GM23338 (cell line): ENCODE measurements around the gene FNDC3B. TPM values are rescaled to one million over a fixed set of nuclear protein-coding genes. Genes with fewer than 3 reads are reported as not detected.

Experiments used
- ATAC-seq: fragments of 200-7000 bp; cut with Tn5 transposase; 3 replicates; pipeline ENCODE4 v1.9.1; 2020
- DNase-seq: peaks from one replicate; pipeline ENCODE4 v3.0.0-alpha.2; 2015; ENCODE audit warnings: low spot score
- H2AFZ ChIP-seq: fragments of 200-600 bp; sonication (generic); 2 replicates; pipeline ENCODE4 v1.8.0; 2016; ENCODE audit warnings: antibody characterized with exemption, mild to moderate bottlenecking, moderate library complexity
- H3F3A ChIP-seq: fragments of 200-600 bp; sonication (generic); replicated peaks from 2 replicates; pipeline ENCODE4 v1.8.0; 2017; ENCODE audit warnings: antibody characterized with exemption, mixed run types, low read depth
- H3K27ac ChIP-seq: fragments of 200-600 bp; sonication (generic); 2 replicates; pipeline ENCODE4 v1.6.1; 2016; ENCODE audit warnings: low read depth
- H3K27me3 ChIP-seq: fragments of 200-600 bp; sonication (generic); 2 replicates; pipeline ENCODE4 v1.8.0; 2016; ENCODE audit warnings: mild to moderate bottlenecking, mixed run types, moderate library complexity; ENCODE audit not compliant: insufficient read depth
- H3K36me3 ChIP-seq: fragments of 200-600 bp; sonication (generic); 2 replicates; pipeline ENCODE4 v1.8.0; 2016; ENCODE audit warnings: mild to moderate bottlenecking; ENCODE audit not compliant: insufficient read depth
- H3K4me1 ChIP-seq: fragments of 200-600 bp; sonication (generic); 2 replicates; pipeline ENCODE4 v1.8.0; 2016; ENCODE audit warnings: mild to moderate bottlenecking, moderate library complexity; ENCODE audit not compliant: insufficient read depth
- H3K4me2 ChIP-seq: fragments of 200-600 bp; sonication (generic); 2 replicates; pipeline ENCODE4 v1.7.1; 2017; ENCODE audit warnings: mixed run types
- H3K4me3 ChIP-seq: fragments of 200-600 bp; sonication (generic); 2 replicates; pipeline ENCODE4 v1.6.1; 2016; ENCODE audit warnings: mixed run types
- H3K79me2 ChIP-seq: fragments of 200-600 bp; sonication (generic); replicated peaks from 2 replicates; pipeline ENCODE4 v1.8.0; 2017; ENCODE audit warnings: mild to moderate bottlenecking; ENCODE audit not compliant: insufficient read depth
- H3K9me2 ChIP-seq: fragments of 200-600 bp; sonication (generic); 2 replicates; pipeline ENCODE4 v1.8.0; 2017; ENCODE audit not compliant: insufficient read depth
- H4K20me1 ChIP-seq: fragments of 200-600 bp; sonication (generic); replicated peaks from 2 replicates; pipeline ENCODE4 v1.8.0; 2017; ENCODE audit warnings: mild to moderate bottlenecking; ENCODE audit not compliant: insufficient read depth
- H3K27ac Mint-ChIP-seq: 2 replicates; pipeline ENCODE4 v1.8.0; 2020; ENCODE audit warnings: inconsistent platforms, mild to moderate bottlenecking, moderate library complexity, mixed read lengths
- H3K27me3 Mint-ChIP-seq: 3 replicates; pipeline ENCODE4 v1.8.0; 2022; ENCODE audit warnings: low read depth, mild to moderate bottlenecking, moderate library complexity, mixed read lengths, inconsistent platforms; ENCODE audit not compliant: insufficient read depth, poor library complexity
- H3K36me3 Mint-ChIP-seq: 3 replicates; pipeline ENCODE4 v1.8.0; 2021; ENCODE audit warnings: low read depth, mild to moderate bottlenecking, inconsistent platforms, moderate library complexity, mixed read lengths
- H3K4me1 Mint-ChIP-seq: 3 replicates; pipeline ENCODE4 v1.8.0; 2020; ENCODE audit warnings: mild to moderate bottlenecking, inconsistent platforms, mixed read lengths
- H3K4me3 Mint-ChIP-seq: 3 replicates; pipeline ENCODE4 v1.8.0; 2021; ENCODE audit warnings: moderate library complexity, mild to moderate bottlenecking, inconsistent platforms, mixed read lengths
- H3K9me3 Mint-ChIP-seq: 3 replicates; pipeline ENCODE4 v1.8.0; 2020; ENCODE audit warnings: moderate library complexity, mild to moderate bottlenecking, inconsistent platforms, mixed read lengths
- CREB1 ChIP-seq: fragments of 250-450 bp; sonication (Bioruptor Pico); IDR thresholded peaks from 2 replicates; pipeline ENCODE4 v1.5.0; 2020; ENCODE audit warnings: low read depth, mild to moderate bottlenecking, moderate library complexity
- CTCF ChIP-seq, 2 experiments: fragments of 200-600 bp in 1 of 2; sonication (generic) in 1 of 2; conservative IDR thresholded peaks; 2 replicates each; pipeline versions ENCODE4 v1.5.1 to v1.6.1; 2016 to 2017; ENCODE audit warnings: antibody characterized with exemption in 2 of 2, low read depth in 2 of 2, mild to moderate bottlenecking in 2 of 2, moderate library complexity in 1 of 2
- ETS1 ChIP-seq: IDR thresholded peaks from 2 replicates; pipeline ENCODE4 v1.6.1; 2016; ENCODE audit warnings: antibody characterized with exemption
- EZH2 ChIP-seq: fragments of 200-600 bp; sonication (generic); IDR thresholded peaks from one replicate; pipeline ENCODE4 v1.8.0; 2017; ENCODE audit warnings: antibody characterized with exemption, mild to moderate bottlenecking, low read depth; ENCODE audit not compliant: unreplicated experiment
- EZH2phosphoT487 ChIP-seq: fragments of 200-600 bp; sonication (generic); IDR thresholded peaks from one replicate; pipeline ENCODE4 v1.8.1; 2018; ENCODE audit warnings: antibody characterized with exemption; ENCODE audit not compliant: unreplicated experiment
- JUNB ChIP-seq: IDR thresholded peaks from one replicate; pipeline ENCODE4 v1.6.1; 2016; ENCODE audit warnings: antibody characterized with exemption; ENCODE audit not compliant: unreplicated experiment
- NANOG ChIP-seq: IDR thresholded peaks from 2 replicates; pipeline ENCODE4 v1.6.1; 2016; ENCODE audit warnings: antibody characterized with exemption, borderline replicate concordance
- REST ChIP-seq: IDR thresholded peaks from one replicate; pipeline ENCODE4 v1.6.1; 2018; ENCODE audit warnings: antibody characterized with exemption; ENCODE audit not compliant: unreplicated experiment
- STAT1 ChIP-seq: IDR thresholded peaks from one replicate; pipeline ENCODE4 v1.6.1; 2016; ENCODE audit warnings: antibody characterized with exemption; ENCODE audit not compliant: unreplicated experiment
- ZNF331 ChIP-seq: fragments of 250-450 bp; sonication (Bioruptor Pico); IDR thresholded peaks from 2 replicates; pipeline ENCODE4 v1.5.0; 2020; ENCODE audit warnings: low read depth, mild to moderate bottlenecking, moderate library complexity
- polyA plus RNA-seq: library from polyadenylated mRNA; unstranded; fragments of >200 nt; fragmentation: Nextera tagmentation; extraction: Ambion mirVana; gene quantifications from 2 replicates; pipeline ENCODE4 v1.2.1, GENCODE V29; 2016
- total RNA-seq: library from RNA; depleted of rRNA; stranded (reverse); fragments of >200 nt; shearing (Covaris generic); gene quantifications from 2 replicates; pipeline ENCODE4 v1.2.3, GENCODE V29; 2014

FNDC3B gene
- total and polyA plus RNA-seq, 2 experiments from 2014 or later: 19.1 to 55.4 TPM

GRCh38 chr3:172359231-172359630, 319.9 kb downstream of the FNDC3B start:
- no peaks in the 10 kb centered on the region for H4K20me1 ChIP-seq
- no peak overlapping the region for H2AFZ ChIP-seq
- DNase-seq: peak; percentile 10
- H3K4me3 Mint-ChIP-seq: no peak overlapping the region
- H3K4me2 ChIP-seq: no peak overlapping the region
- no peaks in the 10 kb centered on the region for H3K79me2 ChIP-seq
- H3K9me3 Mint-ChIP-seq: no peaks in the 10 kb centered on the region
- H3K27ac Mint-ChIP-seq: no peak overlapping the region
- peaks cover 1% of the 10 kb centered on the region for H3K27me3 Mint-ChIP-seq
- peaks cover 28% of the 10 kb centered on the region for H3K36me3 Mint-ChIP-seq
- no peaks in the 10 kb centered on the region for H3K27me3 ChIP-seq
- no peaks in the 10 kb centered on the region for H3K36me3 ChIP-seq
- TF ChIP-seq ZNF331 (no peak), EZH2 (no peak), CTCF (conservative IDR thresholded peaks at IDR 0.05; ENCODE audit: low read depth in 2 of 2) (peak in 1 of 2 experiments; percentile 30; a peak in 2 of 4 replicates)
- H3K4me1 ChIP-seq: 0 out of 2 replicates have a peak, but pooled peaks cover 4% of the 10 kb centered on the region
- H3F3A ChIP-seq: no peaks in the 10 kb centered on the region
- no peak overlapping the region for H3K27ac ChIP-seq
- ATAC-seq: no peak
- no peak overlapping the region for H3K4me3 ChIP-seq
- no peaks in the 10 kb centered on the region for H3K9me2 ChIP-seq
- H3K4me1 Mint-ChIP-seq: peaks cover 7% of the 10 kb centered on the region

GRCh38 chr3:172359996-172360395, 320.6 kb downstream of the FNDC3B start:
- peaks cover 1% of the 10 kb centered on the region for H3K27me3 Mint-ChIP-seq
- H3K27ac Mint-ChIP-seq: no peak overlapping the region
- no peak for DNase-seq
- H3K9me3 Mint-ChIP-seq: no peaks in the 10 kb centered on the region
- Histone ChIP-seq H3K4me3 (no peak overlapping the region), H3K4me2 (no peak overlapping the region), H2AFZ (no peak overlapping the region), H3K36me3 (no peaks in the 10 kb centered on the region), H3K27ac (no peak overlapping the region), H3K27me3 (no peaks in the 10 kb centered on the region), H3K79me2 (no peaks in the 10 kb centered on the region), H3K4me1 (peaks cover 11% of the 10 kb centered on the region; the same call in 1 of the 2 replicates), H3F3A (no peaks in the 10 kb centered on the region), H3K9me2 (no peaks in the 10 kb centered on the region), H4K20me1 (no peaks in the 10 kb centered on the region)
- peaks cover 28% of the 10 kb centered on the region for H3K36me3 Mint-ChIP-seq
- H3K4me1 Mint-ChIP-seq: peaks cover 15% of the 10 kb centered on the region
- H3K4me3 Mint-ChIP-seq: no peak overlapping the region
- no peak for ATAC-seq
- TF ChIP-seq NANOG (no peak), STAT1 (no peak)

- no peak overlapping the region for H3K4me3 Mint-ChIP-seq
- Histone ChIP-seq H3K27ac (no peak overlapping the region), H3F3A (no peaks in the 10 kb centered on the region), H3K9me2 (no peaks in the 10 kb centered on the region), H4K20me1 (no peaks in the 10 kb centered on the region), H3K36me3 (no peaks in the 10 kb centered on the region), H3K4me2 (no peak overlapping the region), H3K4me1 (peaks cover 16% of the 10 kb centered on the region; the same call in 1 of the 2 replicates), H2AFZ (no peak overlapping the region), H3K79me2 (no peaks in the 10 kb centered on the region), H3K4me3 (no peak overlapping the region), H3K27me3 (no peaks in the 10 kb centered on the region)
- no peaks in the 10 kb centered on the region for H3K9me3 Mint-ChIP-seq
- peaks cover 1% of the 10 kb centered on the region for H3K27me3 Mint-ChIP-seq
- no peak for ATAC-seq
- peaks cover 26% of the 10 kb centered on the region for H3K36me3 Mint-ChIP-seq
- H3K4me1 Mint-ChIP-seq: peaks cover 30% of the 10 kb centered on the region
- no peak for DNase-seq
- H3K27ac Mint-ChIP-seq: no peak overlapping the region
- TF ChIP-seq ETS1: no peak
- TF ChIP-seq STAT1: no peak
- TF ChIP-seq CREB1 (CRISPR knock-in tag): no peak
- no peak for TF ChIP-seq ZNF331
- TF ChIP-seq REST: no peak
- TF ChIP-seq EZH2phosphoT487: no peak
- TF ChIP-seq JUNB: no peak
Observed at GRCh38 chr3:172362583-172362982, 323.2 kb downstream of the FNDC3B start.
